ENCODE results near the gene TEX54. TPM values are rescaled to one million over a fixed set of nuclear protein-coding genes. Genes with fewer than 3 reads are reported as not detected.

The TEX54 gene
- total and polyA plus RNA-seq, 8 donors, result 0.65 TPM; not detected in 7

DNA sequence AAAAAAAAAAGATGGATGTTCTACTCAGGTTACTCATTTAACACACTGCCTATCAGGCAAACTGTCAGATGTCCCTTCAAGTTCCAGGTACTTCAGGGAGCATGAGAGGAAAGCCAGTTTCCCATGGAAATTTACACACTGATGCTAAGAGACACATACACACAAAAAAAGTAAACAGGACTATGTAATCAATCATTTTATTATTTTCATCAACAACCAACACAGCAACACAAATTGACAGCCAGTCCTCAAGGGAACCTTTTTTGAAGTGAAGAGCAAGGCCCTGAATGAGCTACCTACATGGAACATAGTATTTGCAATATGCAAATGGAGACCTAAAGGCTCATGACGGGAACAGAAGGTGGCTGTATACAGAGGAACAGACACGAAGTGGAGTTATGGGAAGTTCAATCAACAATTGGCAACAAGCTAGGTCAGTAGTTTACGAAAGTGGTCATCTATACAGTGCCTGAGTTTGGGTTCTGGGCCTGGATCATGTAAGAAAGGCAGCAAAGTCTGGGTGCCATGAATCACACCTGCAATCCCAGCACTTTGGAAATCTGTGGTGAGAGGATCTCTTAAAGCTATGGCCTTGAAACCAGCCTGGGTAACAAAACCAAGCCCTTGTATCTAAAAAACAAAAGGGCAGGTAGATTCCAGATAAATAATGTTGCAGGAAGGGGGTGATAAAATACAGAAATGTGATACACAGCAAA lies 19.3 kb upstream of the TEX54 start:
- FAIRE-seq (no peak), DNase-seq (no peak), ATAC-seq (no peak)
- intact Hi-C loops (cut with DNase I), result no loop called here
- H3K4me1 ChIP-seq, result peaks cover 14 to 23% (median 22%) of the 10 kb centered on the region in 3 donors
- H3K9me3 ChIP-seq, result no peaks in the 10 kb centered on the region
- no peak overlapping the region for H3K4me3 ChIP-seq
- peaks cover 0 to 18% (median 17%) of the 10 kb centered on the region in 3 donors for H3K36me3 ChIP-seq
- WGBS, 2 donors, result 45 to 64% methylated on average over 3 of the region's 3 CpGs
- TF ChIP-seq, protein P1, sequence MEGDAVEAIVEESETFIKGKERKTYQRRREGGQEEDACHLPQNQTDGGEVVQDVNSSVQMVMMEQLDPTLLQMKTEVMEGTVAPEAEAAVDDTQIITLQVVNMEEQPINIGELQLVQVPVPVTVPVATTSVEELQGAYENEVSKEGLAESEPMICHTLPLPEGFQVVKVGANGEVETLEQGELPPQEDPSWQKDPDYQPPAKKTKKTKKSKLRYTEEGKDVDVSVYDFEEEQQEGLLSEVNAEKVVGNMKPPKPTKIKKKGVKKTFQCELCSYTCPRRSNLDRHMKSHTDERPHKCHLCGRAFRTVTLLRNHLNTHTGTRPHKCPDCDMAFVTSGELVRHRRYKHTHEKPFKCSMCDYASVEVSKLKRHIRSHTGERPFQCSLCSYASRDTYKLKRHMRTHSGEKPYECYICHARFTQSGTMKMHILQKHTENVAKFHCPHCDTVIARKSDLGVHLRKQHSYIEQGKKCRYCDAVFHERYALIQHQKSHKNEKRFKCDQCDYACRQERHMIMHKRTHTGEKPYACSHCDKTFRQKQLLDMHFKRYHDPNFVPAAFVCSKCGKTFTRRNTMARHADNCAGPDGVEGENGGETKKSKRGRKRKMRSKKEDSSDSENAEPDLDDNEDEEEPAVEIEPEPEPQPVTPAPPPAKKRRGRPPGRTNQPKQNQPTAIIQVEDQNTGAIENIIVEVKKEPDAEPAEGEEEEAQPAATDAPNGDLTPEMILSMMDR (IDR thresholded peaks at IDR 0.05), result no peak
- H3K27ac ChIP-seq, result no peak overlapping the region
- H3K27me3 ChIP-seq, result no peaks in the 10 kb centered on the region

DNA sequence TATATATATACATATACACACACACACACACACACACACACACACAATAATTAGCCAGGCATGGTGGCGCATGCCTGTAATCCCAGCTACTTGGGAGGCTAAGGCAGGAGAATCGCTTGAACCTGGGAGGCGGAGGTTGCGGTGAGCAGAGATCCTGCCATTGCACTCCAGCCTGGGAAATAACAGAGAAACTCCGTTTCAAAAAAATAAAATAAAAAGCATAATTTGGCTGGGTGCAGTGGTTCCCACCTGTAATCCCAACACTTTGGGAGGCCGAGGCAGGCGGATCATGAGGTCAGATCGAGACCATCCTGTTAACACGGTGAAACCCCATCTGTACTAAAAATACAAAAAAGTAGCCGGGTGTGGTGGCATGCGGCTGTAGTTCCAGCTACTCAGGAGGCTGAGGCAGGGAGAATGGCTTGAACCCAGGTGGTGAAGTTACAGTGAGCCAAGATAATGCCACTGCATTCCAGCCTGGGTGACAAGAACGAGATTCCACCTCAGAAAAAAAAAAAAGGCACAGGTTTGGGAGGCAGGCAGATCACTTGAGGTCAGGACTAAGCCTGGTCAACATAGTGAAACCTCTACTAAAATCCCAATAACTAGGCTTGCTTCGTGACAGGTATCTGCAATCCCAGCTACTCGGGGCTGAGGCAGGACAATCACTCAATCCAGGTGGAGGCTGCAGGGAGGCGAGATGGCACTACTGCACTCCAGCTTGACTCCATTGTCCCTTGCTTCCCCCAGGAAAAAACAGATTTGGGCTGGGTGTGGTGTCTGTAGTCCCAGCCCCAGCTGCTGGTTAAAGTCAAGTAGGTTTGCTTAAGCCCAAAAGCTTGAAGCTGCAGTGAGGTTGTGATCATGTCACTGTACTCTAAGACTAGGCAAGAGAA lies 18.5 kb upstream of the TEX54 start:
- no peak overlapping the region for H3K27ac ChIP-seq
- intact Hi-C loops (cut with DNase I), result no loop called here
- TF ChIP-seq, protein P1 (IDR thresholded peaks at IDR 0.05), result no peak
- peaks cover 14 to 23% (median 22%) of the 10 kb centered on the region in 3 donors for H3K4me1 ChIP-seq
- 70 to 74% methylated on average over 15 of the region's 15 CpGs for WGBS, 2 donors
- no peak for ATAC-seq
- DNase-seq, result no peak
- no peaks in the 10 kb centered on the region for H3K27me3 ChIP-seq
- no peak overlapping the region for H3K4me3 ChIP-seq
- no peak for FAIRE-seq
- peaks cover 0 to 18% (median 17%) of the 10 kb centered on the region in 3 donors for H3K36me3 ChIP-seq
- no peaks in the 10 kb centered on the region for H3K9me3 ChIP-seq

DNA sequence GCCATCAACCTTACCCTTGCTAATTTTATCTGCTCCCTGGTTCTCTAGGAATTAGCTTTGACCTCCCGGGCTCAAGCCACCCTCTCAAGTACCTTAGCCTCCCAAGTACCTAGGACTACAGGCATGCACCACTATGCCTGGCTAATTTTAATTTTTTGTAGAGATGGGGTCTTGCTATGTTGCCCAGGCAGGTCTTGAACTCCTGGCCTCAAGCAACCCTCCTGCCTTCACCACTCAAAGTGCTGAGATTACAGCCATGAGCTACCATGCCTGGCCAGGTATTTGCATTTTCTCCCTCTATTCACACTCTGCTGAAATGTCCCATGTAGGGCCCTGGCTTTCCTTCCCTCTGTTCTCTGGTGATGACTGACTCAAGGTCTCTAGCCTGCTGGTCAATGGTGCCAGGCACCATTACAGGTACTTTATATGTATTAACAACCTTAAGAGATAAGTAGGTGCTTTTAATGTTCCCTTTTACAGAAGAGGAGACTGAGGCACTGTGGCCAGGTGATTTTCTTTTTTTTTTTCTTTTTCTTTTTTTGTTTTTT lies 15.2 kb upstream of the TEX54 start:
- Histone ChIP-seq H3K4me3 (no peak overlapping the region), H3K36me3 (peaks cover 0 to 10% (median 3%) of the 10 kb centered on the region in 3 donors), H3K27me3 (no peaks in the 10 kb centered on the region), H3K27ac (no peak overlapping the region), H3K9me3 (no peaks in the 10 kb centered on the region), H3K4me1 (peaks cover 0 to 6% (median 5%) of the 10 kb centered on the region in 3 donors)
- WGBS, 2 donors, result 91% methylated on average over 1 of the region's 1 CpG
- TF ChIP-seq, protein P1 (IDR thresholded peaks at IDR 0.05), result no peak
- FAIRE-seq (no peak), DNase-seq (no peak), ATAC-seq (no peak)
- intact Hi-C loops (cut with DNase I), result no loop called here

DNA sequence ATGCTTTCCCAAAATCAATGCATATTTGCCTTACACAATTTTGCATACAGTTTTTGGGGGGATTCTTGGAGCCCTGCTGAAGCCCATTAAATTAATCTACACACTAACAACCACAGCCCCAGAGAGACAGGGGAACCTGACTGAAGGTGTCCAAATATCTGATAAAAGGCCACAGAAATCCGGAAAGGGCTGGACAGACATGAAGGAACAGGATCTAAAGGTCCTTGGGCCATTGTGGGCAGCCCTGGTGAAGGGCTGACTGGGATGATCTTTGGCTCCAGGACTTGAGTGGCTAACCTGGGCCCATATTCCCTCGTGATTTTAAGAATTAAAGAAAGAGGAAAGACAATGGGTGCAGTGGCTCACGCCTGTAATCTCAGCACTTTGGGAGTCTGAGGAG lies 13.5 kb upstream of the TEX54 start:
- H3K27me3 ChIP-seq, result no peaks in the 10 kb centered on the region
- TF ChIP-seq, protein P1 (IDR thresholded peaks at IDR 0.05), result no peak
- no peaks in the 10 kb centered on the region for H3K36me3 ChIP-seq
- intact Hi-C loops (cut with DNase I), result no loop called here
- ATAC-seq (no peak), DNase-seq (no peak), FAIRE-seq (no peak)
- H3K9me3 ChIP-seq, result no peaks in the 10 kb centered on the region
- peaks cover 0 to 7% (median 5%) of the 10 kb centered on the region in 3 donors for H3K4me1 ChIP-seq
- H3K27ac ChIP-seq, result no peak overlapping the region
- WGBS, 2 donors, result 64 to 86% methylated on average over 3 of the region's 3 CpGs
- H3K4me3 ChIP-seq, result no peak overlapping the region
